Measurements from ENCODE around the gene POMGNT2. TPM values are rescaled to one million over a fixed set of nuclear protein-coding genes. Genes with fewer than 3 reads are reported as not detected.

The POMGNT2 gene
- total RNA-seq, 3 donors from 2014 or later = 14.6 to 19.0 (median 18.4) TPM

- Histone ChIP-seq H3K27ac (no peak overlapping the region), H3K36me3 (no peaks in the 10 kb centered on the region), H3K4me1 (no peaks in the 10 kb centered on the region), H3K9me3 (peaks cover 0 to 10% of the 10 kb centered on the region in 2 donors), H3K4me3 (no peak overlapping the region), H3K27me3 (no peaks in the 10 kb centered on the region)
- DNase-seq (ENCODE audit: low spot score in 2 of 2) = no peak
- intact Hi-C loops (cut with DNase I; ENCODE audit: low total_unique reads) = no loop called here
- TF ChIP-seq POLR2AphosphoS5 (IDR thresholded peaks at IDR 0.05) = no peak
- TF ChIP-seq CTCF (IDR thresholded peaks at IDR 0.05) = no peak
- TF ChIP-seq POLR2A (IDR thresholded peaks at IDR 0.05) = no peak
Measured at GRCh38 chr3:43132870-43133636, 27.2 kb upstream of the POMGNT2 start.

- Histone ChIP-seq H3K27me3 (no peaks in the 10 kb centered on the region), H3K27ac (no peak overlapping the region)
- intact Hi-C loops (cut with DNase I; ENCODE audit: low total_unique reads) = no loop called here
Measured at GRCh38 chr3:43132193-43132592, 26.3 kb upstream of the POMGNT2 start.

GRCh38 chr3:43128464-43128863 is 22.6 kb upstream of the POMGNT2 start:
- intact Hi-C loops (cut with DNase I; ENCODE audit: low total_unique reads) = no loop called here

More at GRCh38 chr3:43132193-43132592, 26.3 kb upstream of the POMGNT2 start:
- H3K4me1 ChIP-seq = no peaks in the 10 kb centered on the region
- H3K4me3 ChIP-seq = no peak overlapping the region
- no peak for DNase-seq (ENCODE audit: low spot score in 2 of 2)
- H3K36me3 ChIP-seq = no peaks in the 10 kb centered on the region
- peaks cover 0 to 10% of the 10 kb centered on the region in 2 donors for H3K9me3 ChIP-seq
- TF ChIP-seq POLR2AphosphoS5 (IDR thresholded peaks at IDR 0.05) (no peak), POLR2A (IDR thresholded peaks at IDR 0.05) (no peak), CTCF (IDR thresholded peaks at IDR 0.05) (no peak)

GRCh38 chr3:43126536-43126935 is 20.7 kb upstream of the POMGNT2 start:
- DNase-seq (ENCODE audit: low spot score in 2 of 2) = no peak
- no peak overlapping the region for H3K4me3 ChIP-seq
- no peaks in the 10 kb centered on the region for H3K4me1 ChIP-seq
- H3K9me3 ChIP-seq = no peaks in the 10 kb centered on the region
- intact Hi-C loops (cut with DNase I; ENCODE audit: low total_unique reads) = no loop called here
- TF ChIP-seq POLR2AphosphoS5 (IDR thresholded peaks at IDR 0.05) = no peak
- TF ChIP-seq CTCF (IDR thresholded peaks at IDR 0.05) = no peak
- TF ChIP-seq POLR2A (IDR thresholded peaks at IDR 0.05) = no peak
- H3K27ac ChIP-seq = no peak overlapping the region
- H3K27me3 ChIP-seq = no peaks in the 10 kb centered on the region
- no peaks in the 10 kb centered on the region for H3K36me3 ChIP-seq

More at GRCh38 chr3:43128464-43128863, 22.6 kb upstream of the POMGNT2 start:
- H3K9me3 ChIP-seq = no peaks in the 10 kb centered on the region
- no peak for TF ChIP-seq POLR2AphosphoS5 (IDR thresholded peaks at IDR 0.05)
- TF ChIP-seq CTCF (IDR thresholded peaks at IDR 0.05) = no peak
- no peak for TF ChIP-seq POLR2A (IDR thresholded peaks at IDR 0.05)
- no peaks in the 10 kb centered on the region for H3K36me3 ChIP-seq
- no peaks in the 10 kb centered on the region for H3K27me3 ChIP-seq
- H3K27ac ChIP-seq = no peak overlapping the region
- no peak overlapping the region for H3K4me3 ChIP-seq
- DNase-seq (ENCODE audit: low spot score in 2 of 2) = no peak
- H3K4me1 ChIP-seq = no peaks in the 10 kb centered on the region

- DNase-seq (ENCODE audit: low spot score in 2 of 2) = no peak
- Histone ChIP-seq H3K27me3 (no peaks in the 10 kb centered on the region), H3K9me3 (no peaks in the 10 kb centered on the region), H3K27ac (no peak overlapping the region), H3K36me3 (no peaks in the 10 kb centered on the region), H3K4me3 (no peak overlapping the region), H3K4me1 (no peaks in the 10 kb centered on the region)
- intact Hi-C loops (cut with DNase I; ENCODE audit: low total_unique reads) = no loop called here
- TF ChIP-seq POLR2A (IDR thresholded peaks at IDR 0.05) = no peak
- TF ChIP-seq CTCF (IDR thresholded peaks at IDR 0.05) = no peak
- TF ChIP-seq POLR2AphosphoS5 (IDR thresholded peaks at IDR 0.05) = no peak
Measured at GRCh38 chr3:43123895-43124294, 18.0 kb upstream of the POMGNT2 start.
